Loucy (cell line): ENCODE results near the gene QPCT.

Source experiments
- H2AFZ ChIP-seq: fragments of 200-600 bp; sonication (generic); 2 replicates; pipeline ENCODE4 v1.6.0; 2016; ENCODE audit warnings: antibody characterized with exemption, mild to moderate bottlenecking, low read length, moderate library complexity
- H3F3A ChIP-seq: fragments of 200-600 bp; 2 replicates; pipeline ENCODE4 v1.6.0; 2016; ENCODE audit warnings: antibody characterized with exemption, low read depth, mild to moderate bottlenecking
- H3K27me3 ChIP-seq: fragments of 200-600 bp; sonication (generic); 2 replicates; pipeline ENCODE4 v1.6.1; 2014; ENCODE audit warnings: low read length, mild to moderate bottlenecking; ENCODE audit not compliant: insufficient read depth, poor library complexity, severe bottlenecking
- H3K36me3 ChIP-seq: fragments of 200-600 bp; sonication (generic); 2 replicates; pipeline ENCODE4 v1.6.1; 2016; ENCODE audit warnings: low read length; ENCODE audit not compliant: insufficient read depth
- H3K4me1 ChIP-seq: fragments of 200-600 bp; sonication (generic); 2 replicates; pipeline ENCODE4 v1.5.1; 2014; ENCODE audit warnings: low read length, mild to moderate bottlenecking; ENCODE audit not compliant: insufficient read depth, poor library complexity, severe bottlenecking
- H3K4me2 ChIP-seq: fragments of 200-600 bp; sonication (generic); 2 replicates; pipeline ENCODE4 v1.6.0; 2014; ENCODE audit warnings: antibody characterized with exemption, low read length, low read depth, mild to moderate bottlenecking; ENCODE audit not compliant: poor library complexity, severe bottlenecking
- H3K4me3 ChIP-seq: fragments of 200-600 bp; sonication (generic); 2 replicates; pipeline ENCODE4 v1.5.1; 2014; ENCODE audit warnings: low read length, mild to moderate bottlenecking, mixed read lengths; ENCODE audit not compliant: poor library complexity, severe bottlenecking
- H3K79me2 ChIP-seq: fragments of 200-600 bp; sonication (generic); 2 replicates; pipeline ENCODE4 v1.6.1; 2014; ENCODE audit warnings: low read length; ENCODE audit not compliant: insufficient read depth
- H3K9ac ChIP-seq: fragments of 200-600 bp; sonication (generic); 2 replicates; pipeline ENCODE4 v1.6.0; 2014; ENCODE audit warnings: mild to moderate bottlenecking, low read depth, low read length, moderate library complexity; ENCODE audit not compliant: poor library complexity, severe bottlenecking
- H3K9me2 ChIP-seq: fragments of 200-600 bp; sonication (generic); replicated peaks from 2 replicates; pipeline ENCODE4 v1.6.1; 2016; ENCODE audit warnings: low read depth, low read length, mixed read lengths
- H3K9me3 ChIP-seq: fragments of 200-600 bp; sonication (generic); 2 replicates; pipeline ENCODE4 v1.6.1; 2014; ENCODE audit warnings: mild to moderate bottlenecking, antibody characterized with exemption, low read length, low read depth; ENCODE audit not compliant: insufficient read depth
- H4K20me1 ChIP-seq: fragments of 200-600 bp; sonication (generic); 2 replicates; pipeline ENCODE4 v1.6.0; 2014; ENCODE audit warnings: antibody characterized with exemption, low read length, mild to moderate bottlenecking; ENCODE audit not compliant: insufficient read depth, poor library complexity, severe bottlenecking
- EZH2phosphoT487 ChIP-seq: fragments of 200-600 bp; IDR thresholded peaks from 2 replicates; pipeline ENCODE4 v1.6.1; 2018; ENCODE audit warnings: antibody characterized with exemption, mild to moderate bottlenecking, moderate library complexity, borderline replicate concordance
- TF ChIP-seq, protein P1 (sequence below): fragments of 200-600 bp; sonication (generic); conservative IDR thresholded peaks from 2 replicates; pipeline ENCODE4 v1.5.1; 2014; ENCODE audit warnings: mild to moderate bottlenecking, antibody characterized with exemption, low read length

The QPCT gene

DNA sequence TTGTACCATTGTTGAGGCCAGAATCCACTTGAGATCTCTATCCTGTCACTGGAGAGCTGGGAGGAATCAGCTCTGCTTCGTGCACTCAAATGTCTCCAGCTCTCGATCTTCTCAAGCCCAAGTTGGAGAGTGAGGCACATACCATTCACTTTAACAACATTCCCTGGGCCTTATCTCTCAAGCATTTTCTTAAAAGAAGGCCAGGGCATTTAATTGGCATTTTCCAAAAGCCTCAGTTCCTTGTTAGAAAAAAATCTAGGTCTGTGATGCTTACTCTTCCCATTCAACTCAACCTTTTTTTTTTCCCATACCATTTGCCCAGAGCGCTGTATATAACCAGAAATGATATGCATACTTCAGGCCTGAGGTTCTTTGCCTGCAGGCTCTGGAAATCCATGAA lies 10.1 kb downstream of the QPCT start:
- H3K4me1 ChIP-seq = peaks cover 8% of the 10 kb centered on the region
- no peaks in the 10 kb centered on the region for H3K36me3 ChIP-seq
- H3K9ac ChIP-seq = no peak overlapping the region
- no peaks in the 10 kb centered on the region for H3K9me2 ChIP-seq
- H3K4me2 ChIP-seq = no peak overlapping the region
- no peak overlapping the region for H2AFZ ChIP-seq
- H3K4me3 ChIP-seq = no peak overlapping the region
- H3K9me3 ChIP-seq = no peaks in the 10 kb centered on the region
- no peaks in the 10 kb centered on the region for H3K79me2 ChIP-seq
- H3F3A ChIP-seq = no peaks in the 10 kb centered on the region
- TF ChIP-seq, protein P1, sequence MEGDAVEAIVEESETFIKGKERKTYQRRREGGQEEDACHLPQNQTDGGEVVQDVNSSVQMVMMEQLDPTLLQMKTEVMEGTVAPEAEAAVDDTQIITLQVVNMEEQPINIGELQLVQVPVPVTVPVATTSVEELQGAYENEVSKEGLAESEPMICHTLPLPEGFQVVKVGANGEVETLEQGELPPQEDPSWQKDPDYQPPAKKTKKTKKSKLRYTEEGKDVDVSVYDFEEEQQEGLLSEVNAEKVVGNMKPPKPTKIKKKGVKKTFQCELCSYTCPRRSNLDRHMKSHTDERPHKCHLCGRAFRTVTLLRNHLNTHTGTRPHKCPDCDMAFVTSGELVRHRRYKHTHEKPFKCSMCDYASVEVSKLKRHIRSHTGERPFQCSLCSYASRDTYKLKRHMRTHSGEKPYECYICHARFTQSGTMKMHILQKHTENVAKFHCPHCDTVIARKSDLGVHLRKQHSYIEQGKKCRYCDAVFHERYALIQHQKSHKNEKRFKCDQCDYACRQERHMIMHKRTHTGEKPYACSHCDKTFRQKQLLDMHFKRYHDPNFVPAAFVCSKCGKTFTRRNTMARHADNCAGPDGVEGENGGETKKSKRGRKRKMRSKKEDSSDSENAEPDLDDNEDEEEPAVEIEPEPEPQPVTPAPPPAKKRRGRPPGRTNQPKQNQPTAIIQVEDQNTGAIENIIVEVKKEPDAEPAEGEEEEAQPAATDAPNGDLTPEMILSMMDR = no peak
- no peak for TF ChIP-seq EZH2phosphoT487
- H4K20me1 ChIP-seq = no peaks in the 10 kb centered on the region
- H3K27me3 ChIP-seq = no peaks in the 10 kb centered on the region

DNA sequence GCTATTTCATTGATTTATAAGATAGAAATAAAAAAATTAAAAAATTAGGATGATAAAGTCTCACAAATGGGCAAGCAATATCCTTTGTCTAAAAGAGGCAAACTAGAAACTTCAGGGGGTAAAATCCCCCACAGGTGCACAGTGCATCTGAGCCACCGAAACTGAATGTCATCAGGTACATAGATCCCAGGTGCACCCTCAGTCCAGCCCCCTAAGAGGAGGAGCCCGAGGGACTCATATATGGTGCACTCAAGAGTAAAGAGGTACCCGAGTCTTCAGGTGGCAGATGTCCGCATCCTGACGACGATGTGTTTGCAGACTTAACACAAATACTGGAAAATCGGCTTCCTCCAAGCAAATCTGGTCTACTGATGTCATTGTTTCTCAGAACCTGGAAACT lies 11.3 kb downstream of the QPCT start:
- H3K9me3 ChIP-seq = no peaks in the 10 kb centered on the region
- H3K9ac ChIP-seq = no peak overlapping the region
- H3K4me1 ChIP-seq = no peaks in the 10 kb centered on the region
- H3K27me3 ChIP-seq = no peaks in the 10 kb centered on the region
- H4K20me1 ChIP-seq = no peaks in the 10 kb centered on the region
- H3K36me3 ChIP-seq = no peaks in the 10 kb centered on the region
- no peaks in the 10 kb centered on the region for H3F3A ChIP-seq
- no peak overlapping the region for H3K4me2 ChIP-seq
- TF ChIP-seq, protein P1 = no peak
- no peak for TF ChIP-seq EZH2phosphoT487
- H2AFZ ChIP-seq = no peak overlapping the region
- H3K4me3 ChIP-seq = no peak overlapping the region
- no peaks in the 10 kb centered on the region for H3K79me2 ChIP-seq
- no peaks in the 10 kb centered on the region for H3K9me2 ChIP-seq

DNA sequence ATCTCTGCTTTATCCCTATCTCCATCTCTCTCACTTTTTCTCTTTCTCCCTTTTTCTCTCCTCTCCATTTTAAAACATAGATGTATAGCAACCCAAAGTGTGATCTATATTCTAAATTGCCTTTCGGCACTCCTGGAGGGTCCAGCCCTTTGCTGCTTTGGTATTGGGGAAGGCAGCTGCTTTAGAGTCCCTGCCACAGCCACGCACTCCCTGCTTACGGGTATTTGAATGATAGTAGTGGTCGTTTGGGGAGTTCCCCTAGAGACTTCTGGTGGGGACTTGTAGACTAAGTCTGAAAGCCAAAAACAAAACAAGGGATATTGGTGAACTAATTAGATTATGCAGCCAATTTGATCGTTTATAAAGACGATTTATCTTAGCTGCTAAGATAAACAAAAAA lies 11.9 kb downstream of the QPCT start:
- H3K4me1 ChIP-seq = no peaks in the 10 kb centered on the region
- H3K9me3 ChIP-seq = no peaks in the 10 kb centered on the region
- H3K4me3 ChIP-seq = no peak overlapping the region
- H3K36me3 ChIP-seq = no peaks in the 10 kb centered on the region
- TF ChIP-seq EZH2phosphoT487 = no peak
- TF ChIP-seq, protein P1 = no peak
- no peaks in the 10 kb centered on the region for H3K27me3 ChIP-seq
- H4K20me1 ChIP-seq = no peaks in the 10 kb centered on the region
- H3K79me2 ChIP-seq = no peaks in the 10 kb centered on the region
- no peak overlapping the region for H2AFZ ChIP-seq
- H3K9ac ChIP-seq = no peak overlapping the region
- no peaks in the 10 kb centered on the region for H3F3A ChIP-seq
- no peaks in the 10 kb centered on the region for H3K9me2 ChIP-seq
- H3K4me2 ChIP-seq = no peak overlapping the region
